NK-92 treated with Interleukin-12 subunit alpha and Interleukin-12 subunit beta, amount 100 ng/mL, for 24 hours (cell line): ENCODE results near the gene EN2.

ENCODE experiments used
- DNase-seq: peaks from one replicate; lab custom pipeline; 2025; lab: John Stamatoyannopoulos, UW

Gene EN2

DNA sequence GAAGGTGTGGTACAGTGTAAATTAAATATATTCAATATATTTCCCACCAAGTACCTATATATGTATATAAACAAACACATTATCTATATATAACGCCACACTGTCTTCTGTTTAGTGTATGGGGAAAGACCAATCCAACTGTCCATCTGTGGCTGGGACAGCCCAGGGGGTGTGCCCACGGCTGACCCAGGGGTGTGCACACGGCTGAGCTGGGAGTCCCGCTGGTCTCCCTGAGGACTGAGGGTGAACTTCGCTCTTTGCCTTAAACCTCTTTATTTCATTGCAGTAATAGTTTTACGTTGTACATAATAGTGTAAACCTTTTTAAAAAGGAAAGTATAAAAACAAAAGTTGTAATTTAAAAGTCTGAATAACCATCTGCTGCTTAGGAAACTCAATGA, 6.3 kb downstream of the EN2 start:
- no peak for DNase-seq

DNA sequence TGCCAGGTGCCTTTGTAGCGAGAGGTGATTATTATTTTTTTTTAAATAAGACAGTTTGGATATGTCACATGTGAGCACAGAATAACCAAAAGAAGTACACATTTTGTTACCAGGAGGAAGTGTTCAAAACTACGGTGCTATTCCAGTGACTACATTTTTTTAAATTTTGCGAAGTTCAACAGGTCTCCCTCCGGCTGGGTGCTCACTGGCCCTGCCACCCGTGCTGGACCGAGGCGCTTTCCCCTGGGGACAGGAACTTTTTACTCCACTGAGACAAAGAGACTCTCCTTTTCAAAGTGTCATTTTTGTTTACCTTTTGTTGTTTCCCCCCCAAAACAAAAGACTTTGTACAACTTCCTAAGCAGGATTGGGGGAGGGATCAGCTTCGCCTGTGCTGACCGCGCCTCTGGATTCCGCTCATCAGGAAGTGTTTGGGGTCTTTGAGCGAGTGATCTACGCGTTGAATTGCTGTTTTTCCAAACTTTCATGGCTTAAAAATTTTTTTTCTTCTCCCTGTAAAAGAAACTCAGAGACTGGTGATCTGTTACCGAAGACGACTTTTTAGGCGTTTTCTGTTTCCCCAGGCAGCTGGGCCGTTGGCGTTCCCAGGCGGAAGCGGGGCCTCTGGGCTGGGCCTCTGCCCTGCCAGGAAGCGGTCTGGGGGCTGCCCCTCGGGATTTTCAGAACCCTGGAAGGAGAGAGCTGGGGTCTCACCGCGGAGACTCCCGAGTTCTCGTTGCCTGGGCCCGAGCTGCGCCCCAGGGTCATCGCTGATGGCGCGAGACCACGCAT, 7.2 kb downstream of the EN2 start:
- DNase-seq: no peak

DNA sequence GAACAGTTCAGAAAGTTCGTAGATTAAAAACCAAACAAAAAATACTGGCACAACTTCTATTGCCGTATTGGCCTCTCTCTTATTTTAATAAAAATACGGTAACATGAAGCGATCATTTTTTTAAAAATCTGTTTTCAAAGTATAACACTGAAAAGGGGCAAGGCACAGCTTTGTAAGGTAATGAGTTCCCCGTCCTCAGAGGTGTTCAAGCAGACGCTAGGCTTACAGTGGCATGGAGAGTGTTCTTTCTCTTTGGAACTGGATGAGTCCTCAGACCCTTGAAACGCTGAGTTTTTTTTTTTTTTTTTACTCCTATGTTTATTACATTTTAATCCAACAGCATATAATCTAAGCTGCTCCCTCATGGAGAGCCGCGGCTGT, 7.8 kb downstream of the EN2 start:
- DNase-seq: no peak

DNA sequence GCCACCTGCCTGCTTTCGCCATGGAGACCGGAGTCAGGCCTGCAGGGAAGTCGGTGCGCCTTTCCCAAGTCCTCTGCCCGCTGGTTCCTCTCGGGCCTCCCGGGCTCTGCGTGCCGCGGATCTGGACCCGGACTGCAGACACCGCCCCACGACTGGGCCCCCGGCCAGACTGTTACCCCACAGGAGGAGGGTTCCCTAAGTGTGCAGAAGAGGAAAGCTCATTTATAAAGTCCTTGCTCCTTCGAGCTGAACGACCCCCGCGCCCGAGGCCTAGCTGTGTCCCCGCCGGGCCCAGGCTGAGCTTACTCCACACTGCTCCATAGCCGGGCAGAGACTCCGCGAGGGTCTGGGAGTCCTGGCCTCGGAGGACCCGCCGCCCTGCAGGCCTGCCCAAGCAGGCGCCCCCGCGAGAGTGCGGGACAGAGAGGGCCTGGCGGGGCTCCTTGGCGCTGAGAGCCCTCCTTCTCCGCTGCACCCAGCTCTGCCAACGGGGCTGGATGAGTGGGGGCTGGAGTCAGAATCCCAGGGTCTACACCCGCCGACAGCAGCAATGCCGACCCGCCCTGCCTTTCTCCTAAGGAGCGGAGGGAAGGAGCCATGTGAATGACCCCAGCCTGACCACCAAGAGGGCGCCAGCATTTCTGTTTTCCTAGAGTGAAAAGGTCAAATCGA, 8.3 kb downstream of the EN2 start:
- no peak for DNase-seq

DNA sequence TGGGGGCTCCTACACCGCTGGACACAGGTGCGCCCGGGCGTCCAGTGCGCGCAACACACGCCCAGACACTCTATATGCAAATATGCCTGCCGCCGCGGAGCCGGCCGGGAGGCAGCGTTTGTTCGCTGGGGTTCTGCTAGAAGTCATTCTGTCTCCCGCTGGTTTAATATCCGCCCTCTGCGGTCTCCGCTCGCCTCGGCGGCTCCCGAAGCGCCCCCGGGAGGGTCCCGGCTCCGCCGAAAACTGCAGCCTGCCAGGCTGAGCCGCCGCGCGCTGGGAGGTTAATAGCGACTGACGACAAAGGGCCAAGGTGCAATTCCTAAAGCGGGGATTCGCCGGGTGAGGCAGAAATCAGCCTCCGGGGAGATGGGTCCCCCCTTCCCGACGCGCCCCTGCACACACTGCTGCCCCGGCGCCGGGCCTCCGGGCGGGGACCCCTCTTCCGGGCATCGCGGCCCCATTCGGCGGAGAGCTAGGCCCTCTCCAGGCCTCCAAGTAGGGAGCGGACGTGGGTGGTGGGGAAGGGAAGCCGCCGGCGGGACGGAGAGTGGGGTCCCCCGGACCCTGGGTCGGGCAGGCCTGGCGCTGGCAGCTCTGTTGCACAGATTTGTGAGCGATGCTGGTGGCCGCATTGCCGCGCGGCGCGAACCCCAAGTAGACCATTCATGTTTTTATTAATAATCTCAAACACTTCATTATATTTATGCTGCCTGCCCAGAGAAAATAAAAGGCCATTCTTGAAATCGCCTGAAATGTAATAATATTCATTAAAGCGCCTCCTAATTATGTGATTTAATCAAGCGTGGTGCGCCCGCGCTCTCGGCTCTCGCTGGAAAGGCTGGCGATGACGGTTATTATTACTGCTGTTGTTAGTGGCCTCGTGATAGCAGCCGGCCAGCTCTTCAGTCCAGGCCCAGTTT, 9.1 kb downstream of the EN2 start:
- DNase-seq: no peak

DNA sequence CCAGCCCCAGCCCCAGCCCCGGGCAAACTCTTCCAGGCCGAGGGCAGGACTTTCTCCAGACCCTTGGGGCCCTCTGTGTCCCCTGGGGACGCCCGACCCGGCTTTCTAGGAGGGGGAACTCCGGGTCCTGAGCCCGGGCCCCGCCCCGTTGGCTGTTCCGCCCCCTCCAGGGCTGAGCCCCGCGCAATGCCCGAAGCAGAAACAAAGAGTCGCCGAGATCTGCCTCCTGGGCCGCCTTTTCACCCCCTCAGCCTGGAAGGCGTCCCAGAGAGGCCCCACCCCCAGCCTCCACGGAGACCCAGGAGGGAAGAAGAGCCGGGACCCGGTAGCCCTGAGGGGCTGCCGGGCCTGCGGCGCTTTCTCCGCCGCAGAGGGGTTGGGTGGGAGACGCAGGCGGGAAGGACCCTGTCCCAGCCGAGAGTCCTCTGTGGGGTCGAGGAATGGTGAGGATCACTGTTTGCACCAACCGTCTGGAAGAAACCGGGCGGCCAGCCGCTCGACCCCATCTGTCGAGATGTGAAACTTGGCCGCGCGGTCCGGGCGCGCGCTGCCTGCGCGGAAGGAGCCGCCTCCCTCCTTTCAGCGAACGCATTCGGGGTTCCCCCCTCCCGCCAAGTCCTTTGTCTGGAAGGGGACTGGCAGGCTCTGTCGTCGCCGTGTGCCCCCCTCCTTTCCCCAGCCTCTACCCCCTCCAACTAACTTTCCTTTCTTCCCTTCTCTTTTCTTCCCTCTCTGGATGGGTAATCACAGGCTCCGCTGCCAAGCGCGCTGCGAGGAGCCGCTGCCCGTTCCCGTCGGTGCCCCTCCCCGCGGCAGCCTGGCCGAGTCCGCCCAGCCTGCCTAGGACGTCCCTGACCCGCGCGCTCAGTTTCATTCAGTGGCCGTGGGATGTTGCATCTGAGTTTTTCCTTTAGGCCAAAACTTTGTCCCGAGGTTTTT, 10.2 kb downstream of the EN2 start:
- DNase-seq: no peak

DNA sequence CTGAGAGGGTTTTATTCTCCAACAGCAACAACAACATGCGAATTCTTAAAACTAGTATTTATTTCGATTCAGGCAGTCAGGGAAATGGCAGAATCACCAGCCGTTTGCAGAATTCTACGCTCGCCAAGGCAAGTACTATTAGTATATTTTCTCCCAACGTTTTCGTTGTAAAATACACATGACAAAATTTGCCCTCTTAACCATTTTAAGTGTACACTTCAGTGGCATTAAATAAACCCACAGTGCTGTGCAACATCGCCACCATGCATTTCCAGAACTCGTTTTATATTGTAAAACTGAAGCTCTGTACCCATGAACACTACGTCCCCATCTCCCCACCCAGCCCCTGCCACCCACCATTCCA, 10.8 kb downstream of the EN2 start:
- DNase-seq: no peak

DNA sequence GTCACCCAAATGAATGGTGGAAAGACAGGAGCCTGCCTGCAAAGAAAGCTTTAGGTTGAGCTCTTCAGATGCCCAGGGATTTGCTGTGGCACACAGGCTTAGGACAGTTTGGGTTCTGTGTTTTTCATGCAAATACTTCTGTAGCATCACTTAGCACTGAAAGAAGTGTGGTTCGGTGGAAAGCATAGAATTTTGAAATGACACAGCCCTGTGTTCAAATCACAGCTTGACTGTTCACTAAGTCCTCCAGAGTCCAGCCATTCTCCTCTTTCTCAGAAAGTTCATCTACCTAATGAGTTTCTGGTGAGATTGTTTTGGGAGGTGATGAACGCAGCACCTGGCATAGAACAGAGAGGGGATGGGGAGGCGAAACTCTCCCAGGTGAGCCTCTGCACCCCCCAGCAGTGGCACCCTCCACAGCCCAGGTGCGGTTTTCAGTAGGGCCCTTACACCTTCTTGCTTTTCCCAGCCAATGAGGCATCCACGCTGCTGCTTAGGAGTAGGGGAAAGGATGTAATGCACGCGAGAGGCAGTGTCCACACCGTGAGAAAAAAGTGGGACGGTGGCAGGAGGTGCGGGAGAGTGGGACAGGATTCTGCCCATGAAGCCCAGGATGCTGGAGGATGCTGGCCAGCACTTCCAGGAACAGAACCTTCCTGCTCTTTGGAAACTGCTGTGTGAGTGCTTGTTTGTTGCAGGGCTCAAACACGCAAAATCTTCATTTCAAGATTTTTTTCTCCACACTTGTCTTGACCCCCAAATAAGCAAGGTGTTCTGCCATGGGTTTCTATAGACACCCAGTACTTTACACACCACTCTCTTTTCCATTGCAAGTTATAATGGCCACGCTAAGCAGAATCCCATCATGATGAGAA, 11.6 kb downstream of the EN2 start:
- DNase-seq: no peak

DNA sequence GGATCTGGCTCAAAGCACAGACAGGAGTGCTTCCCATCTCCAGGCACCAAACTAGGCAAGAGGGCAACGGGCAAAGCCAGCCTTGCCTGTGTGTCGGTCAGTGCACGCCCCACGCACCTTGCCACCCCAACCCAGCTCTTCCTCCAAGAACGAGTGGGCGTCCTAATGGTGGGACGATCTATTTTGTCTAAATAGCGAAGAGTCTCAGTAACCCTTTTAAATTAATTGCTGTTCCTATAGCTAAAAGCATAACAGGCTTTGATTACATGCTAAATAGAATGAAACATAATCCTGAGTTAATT, 12.2 kb downstream of the EN2 start:
- no peak for DNase-seq

DNA sequence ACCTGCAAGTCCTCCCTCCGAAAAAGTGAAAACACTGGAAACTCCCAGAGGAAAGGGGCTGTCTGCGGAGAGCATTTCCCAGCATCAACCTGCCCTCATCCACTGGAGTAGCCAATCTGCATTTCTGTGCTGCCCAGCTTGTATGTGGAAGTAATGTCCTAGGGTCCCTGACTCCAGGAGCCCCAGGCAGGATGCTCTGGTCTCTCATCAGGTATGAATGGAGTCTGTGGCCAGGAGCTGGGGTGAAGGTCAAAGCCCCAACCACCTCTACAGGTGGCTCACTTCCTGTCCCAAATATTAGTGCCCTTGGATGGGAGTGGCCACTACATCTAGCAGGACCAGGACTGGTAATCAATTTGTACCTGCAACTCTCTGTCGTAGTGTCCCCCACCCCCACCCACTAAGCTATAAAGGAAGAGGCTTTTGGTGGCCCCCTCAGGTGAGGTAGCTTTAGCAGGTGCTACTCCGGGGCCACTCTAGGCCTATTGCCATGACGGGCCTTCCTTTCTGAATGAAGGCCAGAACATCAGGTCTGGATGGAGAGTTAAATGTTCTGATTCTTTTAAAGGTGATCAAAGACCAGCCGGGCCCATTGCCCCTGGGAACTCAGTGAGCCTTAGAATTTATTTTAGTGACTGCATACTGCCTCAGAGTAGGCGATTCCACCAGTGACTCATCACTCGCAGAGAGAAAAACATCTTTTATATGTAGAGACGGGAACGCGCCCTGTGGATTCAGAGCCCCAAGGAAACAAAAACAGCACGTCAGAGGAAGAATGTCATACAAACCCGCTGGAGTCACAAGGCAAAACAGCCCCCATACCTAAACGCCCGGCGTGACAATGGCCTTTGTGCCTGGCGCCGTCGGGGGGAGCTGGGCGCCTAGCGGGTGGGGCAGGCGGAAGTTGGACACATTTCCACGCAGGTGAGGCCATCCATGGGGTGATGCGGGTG, 13.0 kb downstream of the EN2 start:
- no peak for DNase-seq

DNA sequence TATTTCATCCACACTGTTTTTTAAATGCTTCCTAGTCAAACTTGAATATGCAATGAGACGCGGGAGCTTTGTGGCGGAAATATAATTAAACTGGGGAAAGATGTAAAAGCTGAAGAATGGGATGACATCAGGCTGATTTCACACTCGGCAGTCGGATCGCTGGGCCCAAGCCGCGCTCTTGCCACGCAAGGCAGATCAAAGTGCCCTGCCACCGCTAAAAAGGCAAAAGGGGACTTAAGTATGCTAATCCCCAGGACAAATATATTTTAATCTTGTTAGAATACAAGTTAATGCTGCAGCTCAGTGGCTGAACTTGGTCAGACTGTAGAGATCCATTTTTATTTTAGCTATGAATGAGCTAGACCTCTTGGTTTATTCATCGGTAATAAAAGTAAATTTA, 13.8 kb downstream of the EN2 start:
- DNase-seq: no peak

DNA sequence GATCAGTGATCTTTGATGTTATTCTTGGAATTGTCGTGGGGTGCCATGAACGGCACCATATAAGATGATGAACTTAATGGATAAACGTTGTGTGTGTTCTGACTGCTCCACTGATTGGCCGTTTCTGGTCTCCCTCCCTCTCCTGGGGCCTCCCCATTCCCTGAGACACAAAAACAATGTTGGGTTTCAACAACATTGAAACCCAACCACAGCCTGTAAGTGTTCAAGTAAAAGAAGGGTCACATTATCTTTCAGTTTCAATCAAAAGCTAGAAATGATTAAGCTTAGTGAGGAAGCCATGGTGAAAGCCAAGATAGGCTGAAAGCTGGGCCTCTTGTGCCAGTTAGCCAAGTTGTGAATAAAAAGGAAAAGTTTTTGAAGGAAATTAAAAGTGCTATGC, 19.5 kb downstream of the EN2 start:
- DNase-seq: no peak

DNA sequence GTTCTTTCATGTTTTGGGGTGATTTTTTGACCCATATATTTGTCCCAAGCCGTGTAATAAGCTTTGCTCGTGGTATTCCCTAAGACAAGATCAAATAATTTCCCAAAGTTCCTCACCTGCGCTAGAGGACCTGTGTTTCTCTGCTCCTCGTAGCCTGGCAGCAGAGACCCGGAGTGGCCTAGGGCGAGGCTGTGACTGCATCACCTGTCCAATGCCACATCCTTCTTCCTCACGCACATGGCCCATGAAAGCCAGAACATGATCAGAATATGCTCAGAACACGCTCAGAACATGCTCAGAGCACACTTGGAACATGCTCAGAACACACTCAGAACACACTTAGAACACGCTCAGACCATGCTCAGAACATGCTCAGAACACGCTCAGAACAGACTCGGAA, 23.8 kb downstream of the EN2 start:
- DNase-seq: no peak

DNA sequence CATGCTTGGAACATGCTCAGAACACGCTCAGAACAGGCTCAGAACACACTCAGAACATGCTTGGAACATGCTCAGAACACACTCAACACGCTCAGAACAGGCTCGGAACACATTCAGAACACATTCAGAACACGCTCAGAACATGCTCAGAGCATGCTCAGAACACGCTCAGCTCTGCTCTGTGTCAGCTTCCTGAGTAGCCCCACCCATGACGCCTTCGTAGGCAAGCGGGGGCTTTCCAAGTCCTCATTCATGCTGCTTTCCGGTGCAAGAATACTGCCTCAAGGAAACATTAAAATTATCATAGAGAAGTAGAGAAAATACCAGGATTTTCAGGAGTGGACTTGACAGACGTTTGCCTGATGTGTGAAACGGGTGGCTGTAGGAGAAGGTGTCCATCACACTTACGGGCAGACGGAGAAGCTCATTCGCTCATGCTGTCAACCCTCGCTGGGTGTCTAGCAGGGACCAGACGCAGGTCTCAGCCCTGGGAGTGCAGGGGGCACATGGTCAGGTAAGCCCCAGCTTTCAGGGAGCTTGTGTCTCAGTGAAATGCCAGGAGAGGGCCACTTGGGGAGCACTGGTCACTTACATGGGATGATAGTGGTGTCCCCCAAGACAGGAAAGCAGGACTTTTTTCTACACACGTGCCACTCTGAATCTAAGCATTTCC, 24.7 kb downstream of the EN2 start:
- DNase-seq: no peak

DNA sequence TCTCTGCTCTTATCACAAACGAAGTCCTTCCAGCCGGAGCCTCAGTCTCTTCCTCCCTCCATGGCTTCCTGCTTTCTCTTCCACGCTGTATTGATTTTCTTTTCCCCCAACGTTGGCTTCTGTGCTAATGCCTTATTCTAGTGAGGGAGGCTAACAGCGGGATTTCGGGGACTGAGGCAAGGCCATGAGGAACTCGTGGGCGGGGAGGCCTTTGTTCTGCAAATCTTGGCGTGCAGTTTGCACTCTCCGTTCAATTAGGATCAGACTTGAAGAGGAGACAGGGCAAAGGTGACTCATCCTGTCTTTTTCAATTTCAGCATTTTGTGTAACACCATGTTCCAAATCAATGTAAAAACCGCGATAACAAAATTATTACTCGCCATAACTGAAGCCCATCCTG, 25.3 kb downstream of the EN2 start:
- DNase-seq: no peak

DNA sequence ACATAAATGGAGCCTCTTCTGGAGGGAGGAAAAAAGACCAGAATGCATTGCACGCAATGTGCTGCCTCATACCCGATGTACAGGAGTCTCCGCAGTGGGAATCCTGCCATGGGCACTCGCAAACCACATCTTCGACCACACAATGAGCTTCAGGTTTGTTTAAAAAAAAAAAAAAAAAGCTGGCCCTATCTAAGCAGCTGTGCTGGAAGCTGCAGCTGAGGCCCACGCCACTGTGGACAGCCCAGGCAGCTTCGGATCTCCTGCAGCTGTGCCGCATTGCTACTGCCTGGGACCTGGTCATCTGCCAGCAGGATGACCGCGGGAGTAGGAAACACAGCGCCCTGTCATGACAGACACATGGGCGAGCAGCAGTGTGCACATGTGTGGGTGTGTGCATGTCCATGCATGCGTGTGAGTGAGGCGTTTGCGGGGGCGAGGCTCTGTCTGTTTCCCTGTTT, 26.0 kb downstream of the EN2 start:
- DNase-seq: no peak

DNA sequence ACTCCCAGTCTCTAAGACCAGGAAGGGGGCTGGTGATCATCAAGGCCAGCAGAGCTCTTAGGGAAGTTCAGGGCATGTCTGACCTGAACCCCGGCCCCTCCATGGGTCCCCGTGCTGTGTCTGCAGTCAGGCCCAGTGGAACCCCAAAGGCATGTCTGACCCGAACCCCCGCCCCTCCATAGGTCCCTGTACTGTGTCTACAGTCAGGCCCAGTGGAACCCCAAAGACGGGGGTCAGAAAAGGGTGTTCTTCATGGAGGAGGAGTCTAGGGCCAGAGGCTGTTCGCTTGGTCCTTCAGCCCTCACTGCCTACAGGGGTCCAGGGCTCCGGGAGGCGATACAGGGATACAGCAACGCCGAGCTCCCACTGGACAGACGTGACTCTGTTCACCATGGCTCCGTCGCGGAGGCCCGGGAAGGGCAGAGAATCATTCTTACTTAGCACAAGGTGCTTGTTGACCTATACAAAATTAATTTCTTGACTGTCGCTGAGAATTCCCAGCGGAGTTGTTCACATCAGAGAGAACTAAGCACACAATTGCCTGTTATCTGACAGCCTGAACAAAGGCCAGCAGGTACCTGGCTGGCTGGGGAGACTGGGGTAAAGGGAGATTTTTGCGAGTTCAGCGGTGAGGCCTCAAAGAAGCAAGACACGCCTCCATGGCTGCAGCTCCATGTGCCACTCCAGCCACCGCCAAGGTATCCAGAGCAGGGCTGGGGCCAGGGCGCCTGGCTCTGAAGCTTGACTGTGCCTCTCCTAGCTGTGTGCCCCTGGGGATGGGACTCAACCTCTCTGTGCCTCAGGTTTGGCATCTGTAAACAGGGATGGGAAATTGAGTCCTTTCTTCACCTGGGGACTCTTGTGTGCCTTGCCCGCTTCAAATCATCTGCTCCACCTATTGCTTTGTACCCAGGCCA, 26.8 kb downstream of the EN2 start:
- no peak for DNase-seq
